ENCODE data around the gene MINK1. TPM values are rescaled to one million over a fixed set of nuclear protein-coding genes. Genes with fewer than 3 reads are reported as not detected.
A peak's percentile ranks its signal among the peaks of the same experiment; 100 is the strongest.

The MINK1 gene
- total RNA-seq, 1 donor from 2014 or later = 15.9 TPM

GRCh38 chr17:4944163-4944553 is 111.0 kb downstream of the MINK1 start:
- FAIRE-seq (no peak), DNase-seq (ENCODE audit: low spot score in 2 of 2) (no peak)

- no peak for FAIRE-seq
- DNase-seq (ENCODE audit: low spot score in 2 of 2) = no peak
Measured at GRCh38 chr17:4944554-4945175, 111.5 kb downstream of the MINK1 start.

GRCh38 chr17:4945176-4945943 is 112.2 kb downstream of the MINK1 start:
- FAIRE-seq (no peak), DNase-seq (ENCODE audit: low spot score in 2 of 2) (peak in 1 of 2 donors; percentile 72)

- no peak for FAIRE-seq
- no peak for DNase-seq (ENCODE audit: low spot score in 2 of 2)
Measured at GRCh38 chr17:4945944-4946280, 112.8 kb downstream of the MINK1 start.

- FAIRE-seq = no peak
- DNase-seq (ENCODE audit: low spot score in 2 of 2) = no peak
Measured at GRCh38 chr17:4946312-4946976, 113.3 kb downstream of the MINK1 start.

GRCh38 chr17:4947010-4947410 is 113.9 kb downstream of the MINK1 start:
- FAIRE-seq (no peak), DNase-seq (ENCODE audit: low spot score in 2 of 2) (no peak)

Other genes starting within 250 kb of the MINK1 start
- 4.1 TPM for gene SMTNL2, start 248.8 kb upstream of the MINK1 start, total RNA-seq
- gene ALOX15, start 191.7 kb upstream of the MINK1 start, total RNA-seq = not detected
- gene PELP1, start 129.2 kb upstream of the MINK1 start, total RNA-seq = 24.5 TPM
- gene ARRB2, start 122.7 kb upstream of the MINK1 start, total RNA-seq = 16.3 TPM
- gene MED11, start 101.9 kb upstream of the MINK1 start, total RNA-seq = 6.1 TPM
- not detected for gene ZMYND15, start 93.5 kb upstream of the MINK1 start, total RNA-seq
- under 0.01 TPM for gene CXCL16, start 93.4 kb upstream of the MINK1 start, total RNA-seq
- gene TM4SF5, start 61.5 kb upstream of the MINK1 start, total RNA-seq = not detected
- gene VMO1, start 47.0 kb upstream of the MINK1 start, total RNA-seq = 1.2 TPM
- gene GLTPD2, start 44.4 kb upstream of the MINK1 start, total RNA-seq = not detected
- gene PSMB6, start 37.2 kb upstream of the MINK1 start, total RNA-seq = 73.4 TPM
- 8.6 TPM for gene PLD2, start 26.2 kb upstream of the MINK1 start, total RNA-seq
- gene C17orf107, start 66.2 kb downstream of the MINK1 start, total RNA-seq = 2.4 TPM
- gene CHRNE, start 69.8 kb downstream of the MINK1 start, total RNA-seq = 0.82 TPM
- not detected for gene GP1BA, start 98.9 kb downstream of the MINK1 start, total RNA-seq
- gene SLC25A11, start 106.7 kb downstream of the MINK1 start, total RNA-seq = 59.1 TPM
- gene RNF167, start 106.9 kb downstream of the MINK1 start, total RNA-seq = 13.0 TPM
- 69.3 TPM for gene PFN1, start 115.2 kb downstream of the MINK1 start, total RNA-seq
- 0.82 TPM for gene ENO3, start 117.8 kb downstream of the MINK1 start, total RNA-seq
- gene SPAG7, start 134.5 kb downstream of the MINK1 start, total RNA-seq = 27.7 TPM
- gene CAMTA2, start 154.3 kb downstream of the MINK1 start, total RNA-seq = 3.3 TPM
- not detected for gene INCA1, start 164.2 kb downstream of the MINK1 start, total RNA-seq
- 10.2 TPM for gene KIF1C, start 164.6 kb downstream of the MINK1 start, total RNA-seq
- gene SLC52A1, start 202.1 kb downstream of the MINK1 start, total RNA-seq = not detected
- 9.4 TPM for gene ZFP3, start 245.1 kb downstream of the MINK1 start, total RNA-seq

Measured in frontal cortex (tissue), 4 donors.